CD4-positive, alpha-beta T cell treated with Interleukin-12 subunit alpha and Interleukin-12 subunit beta, for 1 hour (primary cell): ENCODE results near the gene PUDP.

Source experiments
- DNase-seq: peaks from one replicate; pipeline ENCODE4 v3.0.0-alpha.2; 2020

Gene PUDP

GRCh38 chrX:7146703-7147412 lies 1.1 kb downstream of the PUDP start:
- DNase-seq, result no peak

- DNase-seq, result no peak
Measured at GRCh38 chrX:7146020-7146702, 1.8 kb downstream of the PUDP start.

GRCh38 chrX:7145454-7145853 lies 2.5 kb downstream of the PUDP start:
- DNase-seq, result no peak

- DNase-seq, result no peak
Measured at GRCh38 chrX:7143941-7144525, 3.9 kb downstream of the PUDP start.

GRCh38 chrX:7143076-7143475 lies 4.9 kb downstream of the PUDP start:
- DNase-seq, result no peak

- no peak for DNase-seq
Measured at GRCh38 chrX:7139202-7140081, 8.5 kb downstream of the PUDP start.

- DNase-seq, result no peak
Measured at GRCh38 chrX:7134981-7135380, 13.0 kb downstream of the PUDP start.

- no peak for DNase-seq
Measured at GRCh38 chrX:7133050-7133440, 14.9 kb downstream of the PUDP start.

- peak; percentile 30 for DNase-seq
Measured at GRCh38 chrX:7132335-7133049, 15.5 kb downstream of the PUDP start.

- DNase-seq, result no peak
Measured at GRCh38 chrX:7131621-7132020, 16.3 kb downstream of the PUDP start.

- no peak for DNase-seq
Measured at GRCh38 chrX:7127056-7127455, 20.9 kb downstream of the PUDP start.

- DNase-seq, result no peak
Measured at GRCh38 chrX:7120878-7121219, 27.1 kb downstream of the PUDP start.

- no peak for DNase-seq
Measured at GRCh38 chrX:7119950-7120877, 27.7 kb downstream of the PUDP start.

- DNase-seq, result no peak
Measured at GRCh38 chrX:7117587-7117986, 30.4 kb downstream of the PUDP start.

GRCh38 chrX:7116081-7116480 lies 31.9 kb downstream of the PUDP start:
- no peak for DNase-seq

- no peak for DNase-seq
Measured at GRCh38 chrX:7115557-7115956, 32.4 kb downstream of the PUDP start.

GRCh38 chrX:7112071-7112470 lies 35.9 kb downstream of the PUDP start:
- no peak for DNase-seq

- DNase-seq, result no peak
Measured at GRCh38 chrX:7111518-7111917, 36.4 kb downstream of the PUDP start.

- DNase-seq, result no peak
Measured at GRCh38 chrX:7110821-7111276, 37.1 kb downstream of the PUDP start.

GRCh38 chrX:7109838-7110793 lies 37.8 kb downstream of the PUDP start:
- DNase-seq, result no peak
